ENCODE measurements around the gene PRR22. TPM values are rescaled to one million over a fixed set of nuclear protein-coding genes. Genes with fewer than 3 reads are reported as not detected.

PRR22 gene
- total and polyA plus RNA-seq, 2 donors (not counting 1 experiment from before 2014, with no cell fraction given): 3.4 to 5.6 TPM

GRCh38 chr19:5826531-5827341, 42.2 kb upstream of the PRR22 start:
- H3K4me3 ChIP-seq (ENCODE audit: control extremely low read depth in 1 of 5, extremely low read depth in 1 of 5, insufficient read depth in 1 of 5, low read depth in 2 of 5, low read length in 4 of 5): no peak overlapping the region
- intact Hi-C loops (cut with micrococcal nuclease): loop anchor here (1.0 kb wide), 1 partner anchor 35 kb away; the partner anchor contains the start of gene DUS3L
- Mint-ChIP-seq H3K4me1 (peaks cover 19% of the 10 kb centered on the region), H3K27me3 (peaks cover 4% of the 10 kb centered on the region), H3K9me3 (ENCODE audit: insufficient read depth) (no peaks in the 10 kb centered on the region), H3K4me3 (peak overlapping the region; percentile 89), H3K27ac (peak overlapping the region; percentile 88)
- H3K27me3 ChIP-seq (replicated peaks in 1 of 4; ENCODE audit: control extremely low read depth in 1 of 4, control insufficient read depth in 3 of 4, insufficient read depth in 4 of 4, low read length in 3 of 4): peaks cover 0 to 28% (median 7%) of the 10 kb centered on the region in 4 experiments
- no peak for TF ChIP-seq CTCF (IDR thresholded peaks at IDR 0.05)
- TF ChIP-seq EZH2 (IDR thresholded peaks at IDR 0.05; ENCODE audit: borderline replicate concordance, insufficient read depth, low read depth, low read length, poor library complexity, severe bottlenecking): no peak
- peak; percentile 70 for DNase-seq
- no peak overlapping the region for H3K27ac ChIP-seq (ENCODE audit: low read length in 2 of 2)
- H3K4me2 ChIP-seq (replicated peaks; ENCODE audit: low read depth, low read length, poor library complexity, severe bottlenecking): peak overlapping the region; percentile 68
- peak overlapping the region; percentile 7 for H2AFZ ChIP-seq (ENCODE audit: insufficient read depth, low read depth, low read length, poor library complexity, severe bottlenecking)
- H3K9me3 ChIP-seq (ENCODE audit: control extremely low read depth in 1 of 3, control insufficient read depth in 2 of 3, insufficient read depth in 1 of 3, low read length in 2 of 3): peaks cover 0 to 64% (median 0%) of the 10 kb centered on the region in 3 donors
- 11% methylated on average over 22 of the region's 24 CpGs for WGBS (ENCODE audit: insufficient coverage)
- H3K4me1 ChIP-seq (ENCODE audit: control insufficient read depth in 2 of 2, insufficient read depth in 2 of 2, low read length in 2 of 2): peaks cover 16 to 30% of the 10 kb centered on the region in 2 donors
- POLR2A ChIA-PET: interaction anchor here (0.7 kb wide), 1 partner anchor 833 kb away, joined by 3 read pairs; no protein-coding TSS in a partner anchor
- no peaks in the 10 kb centered on the region for H3K79me2 ChIP-seq (ENCODE audit: control insufficient read depth, insufficient read depth, low read length)
- H4K20me1 ChIP-seq (ENCODE audit: control insufficient read depth, insufficient read depth, low read length, poor library complexity, severe bottlenecking): no peaks in the 10 kb centered on the region
- no peak overlapping the region for H3K9ac ChIP-seq (ENCODE audit: low read length)
- CTCF ChIA-PET: no interaction called here
- no peaks in the 10 kb centered on the region for H3K36me3 ChIP-seq (replicated peaks in 1 of 2; ENCODE audit: control extremely low read depth in 1 of 2, control insufficient read depth in 1 of 2, extremely low read depth in 1 of 2, insufficient read depth in 2 of 2, low read length in 1 of 2)
- no peak for ATAC-seq (ENCODE audit: low read depth)

DNA sequence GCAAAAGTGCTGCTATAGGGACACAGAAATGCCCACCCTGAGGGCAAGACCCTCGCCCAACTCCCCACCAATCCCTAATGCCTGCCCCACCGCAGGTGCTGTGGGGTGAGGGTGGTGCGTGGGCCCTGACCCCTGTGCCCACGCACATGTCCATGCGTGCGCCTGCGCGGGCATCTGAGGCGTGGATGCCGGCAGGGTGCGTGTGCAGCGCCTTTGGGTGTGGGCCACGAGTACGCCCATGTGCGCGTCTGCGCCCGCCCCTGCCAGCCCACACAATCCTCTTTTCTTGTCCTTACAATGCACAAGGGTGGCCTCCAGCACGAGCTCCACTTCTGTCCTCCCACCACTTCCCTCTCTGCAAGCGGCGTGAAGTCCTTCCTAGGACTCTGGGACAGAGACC, 40.6 kb upstream of the PRR22 start:
- intact Hi-C loops (cut with micrococcal nuclease): no loop called here
- POLR2A ChIA-PET: no interaction called here
- Histone ChIP-seq H4K20me1 (ENCODE audit: control insufficient read depth, insufficient read depth, low read length, poor library complexity, severe bottlenecking) (no peaks in the 10 kb centered on the region), H3K9ac (ENCODE audit: low read length) (no peak overlapping the region), H3K4me1 (ENCODE audit: control insufficient read depth in 2 of 2, insufficient read depth in 2 of 2, low read length in 2 of 2) (peaks cover 16 to 30% of the 10 kb centered on the region in 2 donors), H3K27me3 (replicated peaks in 1 of 4; ENCODE audit: control extremely low read depth in 1 of 4, control insufficient read depth in 3 of 4, insufficient read depth in 4 of 4, low read length in 3 of 4) (peaks cover 0 to 25% (median 7%) of the 10 kb centered on the region in 4 experiments), H3K27ac (ENCODE audit: low read length in 2 of 2) (no peak overlapping the region), H3K9me3 (ENCODE audit: control extremely low read depth in 1 of 3, control insufficient read depth in 2 of 3, insufficient read depth in 1 of 3, low read length in 2 of 3) (peaks cover 0 to 62% (median 0%) of the 10 kb centered on the region in 3 donors), H3K4me3 (ENCODE audit: control extremely low read depth in 1 of 5, extremely low read depth in 1 of 5, insufficient read depth in 1 of 5, low read depth in 2 of 5, low read length in 4 of 5) (no peak overlapping the region), H3K4me2 (replicated peaks; ENCODE audit: low read depth, low read length, poor library complexity, severe bottlenecking) (no peak overlapping the region), H3K36me3 (replicated peaks in 1 of 2; ENCODE audit: control extremely low read depth in 1 of 2, control insufficient read depth in 1 of 2, extremely low read depth in 1 of 2, insufficient read depth in 2 of 2, low read length in 1 of 2) (no peaks in the 10 kb centered on the region), H2AFZ (ENCODE audit: insufficient read depth, low read depth, low read length, poor library complexity, severe bottlenecking) (no peak overlapping the region), H3K79me2 (ENCODE audit: control insufficient read depth, insufficient read depth, low read length) (no peaks in the 10 kb centered on the region)
- no peak overlapping the region for H3K27ac Mint-ChIP-seq
- DNase-seq (no peak), ATAC-seq (ENCODE audit: low read depth) (no peak)
- CTCF ChIA-PET: no interaction called here
- 96% methylated on average over 19 of the region's 21 CpGs for WGBS (ENCODE audit: insufficient coverage)
- peaks cover 6% of the 10 kb centered on the region for H3K27me3 Mint-ChIP-seq
- peaks cover 18% of the 10 kb centered on the region for H3K4me1 Mint-ChIP-seq
- H3K4me3 Mint-ChIP-seq: no peak overlapping the region
- H3K9me3 Mint-ChIP-seq (ENCODE audit: insufficient read depth): no peaks in the 10 kb centered on the region
- TF ChIP-seq CTCF (IDR thresholded peaks at IDR 0.05) (no peak), EZH2 (IDR thresholded peaks at IDR 0.05; ENCODE audit: borderline replicate concordance, insufficient read depth, low read depth, low read length, poor library complexity, severe bottlenecking) (no peak)
